Stomach smooth muscle (tissue), 2 donors: ENCODE results near the gene MAGI1.

Experiments used
- H3K27ac ChIP-seq: one replicate; pipeline ENCODE4 v1.7.0; 2013; ENCODE audit warnings: mild to moderate bottlenecking, low read length, inconsistent platforms
- H3K27me3 ChIP-seq, 2 donors: one replicate each; pipeline ENCODE4 v1.7.0; 2013; ENCODE audit warnings: low read length in 2 of 2; ENCODE audit not compliant: insufficient read depth in 2 of 2, control insufficient read depth in 1 of 2
- H3K36me3 ChIP-seq, 2 donors: one replicate each; pipeline ENCODE4 v1.7.0; 2013; ENCODE audit warnings: low read length in 2 of 2; ENCODE audit not compliant: control insufficient read depth in 2 of 2, insufficient read depth in 2 of 2
- H3K4me1 ChIP-seq: one replicate; pipeline ENCODE4 v1.7.0; 2013; ENCODE audit warnings: low read length; ENCODE audit not compliant: control insufficient read depth, insufficient read depth
- H3K4me3 ChIP-seq, 2 donors: one replicate each; pipeline ENCODE4 v1.7.0; 2013; ENCODE audit warnings: low read length in 2 of 2
- H3K9ac ChIP-seq, 2 donors: one replicate each; pipeline ENCODE4 v1.7.0; 2013; ENCODE audit warnings: low read length in 2 of 2, mild to moderate bottlenecking in 1 of 2
- H3K9me3 ChIP-seq, 2 donors: one replicate each; pipeline ENCODE4 v1.7.0; 2013; ENCODE audit warnings: low read length in 2 of 2; ENCODE audit not compliant: control insufficient read depth in 2 of 2
- donor health status: healthy.
- donor health status: Pancreatic carcinoma.

The MAGI1 gene

GRCh38 chr3:65752636-65753035 lies 286.1 kb downstream of the MAGI1 start:
- no peaks in the 10 kb centered on the region for H3K9me3 ChIP-seq

GRCh38 chr3:65751123-65751700 lies 287.5 kb downstream of the MAGI1 start:
- H3K9me3 ChIP-seq: no peaks in the 10 kb centered on the region
- H3K27ac ChIP-seq: no peak overlapping the region
- no peaks in the 10 kb centered on the region for H3K36me3 ChIP-seq
- H3K9ac ChIP-seq: no peak overlapping the region
- H3K4me3 ChIP-seq: no peak overlapping the region
- H3K4me1 ChIP-seq: no peaks in the 10 kb centered on the region
- no peaks in the 10 kb centered on the region for H3K27me3 ChIP-seq

More at GRCh38 chr3:65752636-65753035, 286.1 kb downstream of the MAGI1 start:
- no peak overlapping the region for H3K9ac ChIP-seq
- no peaks in the 10 kb centered on the region for H3K36me3 ChIP-seq
- H3K4me1 ChIP-seq: no peaks in the 10 kb centered on the region
- H3K4me3 ChIP-seq: no peak overlapping the region
- no peak overlapping the region for H3K27ac ChIP-seq
- no peaks in the 10 kb centered on the region for H3K27me3 ChIP-seq

GRCh38 chr3:65749066-65749465 lies 289.7 kb downstream of the MAGI1 start:
- H3K9ac ChIP-seq: no peak overlapping the region
- H3K27me3 ChIP-seq: no peaks in the 10 kb centered on the region
- no peak overlapping the region for H3K4me3 ChIP-seq
- H3K36me3 ChIP-seq: no peaks in the 10 kb centered on the region
- no peaks in the 10 kb centered on the region for H3K4me1 ChIP-seq
- H3K27ac ChIP-seq: no peak overlapping the region
- no peaks in the 10 kb centered on the region for H3K9me3 ChIP-seq

- H3K4me3 ChIP-seq: no peak overlapping the region
- H3K9ac ChIP-seq: no peak overlapping the region
- no peaks in the 10 kb centered on the region for H3K4me1 ChIP-seq
- no peaks in the 10 kb centered on the region for H3K36me3 ChIP-seq
- H3K9me3 ChIP-seq: no peaks in the 10 kb centered on the region
- H3K27ac ChIP-seq: no peak overlapping the region
- H3K27me3 ChIP-seq: no peaks in the 10 kb centered on the region
Observed at GRCh38 chr3:65748326-65748725, 290.4 kb downstream of the MAGI1 start.

- Histone ChIP-seq H3K27me3 (no peaks in the 10 kb centered on the region), H3K36me3 (no peaks in the 10 kb centered on the region), H3K4me3 (no peak overlapping the region), H3K4me1 (no peaks in the 10 kb centered on the region), H3K9ac (no peak overlapping the region), H3K27ac (no peak overlapping the region), H3K9me3 (no peaks in the 10 kb centered on the region)
Observed at GRCh38 chr3:65746848-65747247, 291.9 kb downstream of the MAGI1 start.

GRCh38 chr3:65745306-65745705 lies 293.4 kb downstream of the MAGI1 start:
- no peak overlapping the region for H3K9ac ChIP-seq
- no peak overlapping the region for H3K4me3 ChIP-seq
- no peaks in the 10 kb centered on the region for H3K9me3 ChIP-seq
- no peak overlapping the region for H3K27ac ChIP-seq
- no peaks in the 10 kb centered on the region for H3K4me1 ChIP-seq
- no peaks in the 10 kb centered on the region for H3K36me3 ChIP-seq
- H3K27me3 ChIP-seq: no peaks in the 10 kb centered on the region

- H3K4me1 ChIP-seq: no peaks in the 10 kb centered on the region
- no peaks in the 10 kb centered on the region for H3K9me3 ChIP-seq
- H3K9ac ChIP-seq: no peak overlapping the region
- H3K4me3 ChIP-seq: no peak overlapping the region
- no peaks in the 10 kb centered on the region for H3K27me3 ChIP-seq
- H3K36me3 ChIP-seq: no peaks in the 10 kb centered on the region
- no peak overlapping the region for H3K27ac ChIP-seq
Observed at GRCh38 chr3:65742914-65743313, 295.8 kb downstream of the MAGI1 start.

- Histone ChIP-seq H3K9ac (no peak overlapping the region), H3K27ac (no peak overlapping the region)
Observed at GRCh38 chr3:65741540-65741939, 297.2 kb downstream of the MAGI1 start.

GRCh38 chr3:65739901-65740541 lies 298.7 kb downstream of the MAGI1 start:
- H3K9me3 ChIP-seq: no peaks in the 10 kb centered on the region
- H3K27ac ChIP-seq: no peak overlapping the region
- no peak overlapping the region for H3K4me3 ChIP-seq
- no peaks in the 10 kb centered on the region for H3K4me1 ChIP-seq
- H3K27me3 ChIP-seq: no peaks in the 10 kb centered on the region
- no peak overlapping the region for H3K9ac ChIP-seq
- H3K36me3 ChIP-seq: no peaks in the 10 kb centered on the region

More at GRCh38 chr3:65741540-65741939, 297.2 kb downstream of the MAGI1 start:
- H3K4me1 ChIP-seq: no peaks in the 10 kb centered on the region
- no peaks in the 10 kb centered on the region for H3K9me3 ChIP-seq
- no peaks in the 10 kb centered on the region for H3K27me3 ChIP-seq
- H3K36me3 ChIP-seq: no peaks in the 10 kb centered on the region
- H3K4me3 ChIP-seq: no peak overlapping the region

- Histone ChIP-seq H3K4me3 (no peak overlapping the region), H3K27ac (no peak overlapping the region), H3K4me1 (peaks cover 6% of the 10 kb centered on the region), H3K9me3 (no peaks in the 10 kb centered on the region), H3K36me3 (no peaks in the 10 kb centered on the region), H3K27me3 (no peaks in the 10 kb centered on the region), H3K9ac (no peak overlapping the region)
Observed at GRCh38 chr3:65734792-65735191, 303.9 kb downstream of the MAGI1 start.

- Histone ChIP-seq H3K9me3 (no peaks in the 10 kb centered on the region), H3K4me1 (peaks cover 9% of the 10 kb centered on the region), H3K4me3 (no peak overlapping the region), H3K27ac (no peak overlapping the region), H3K27me3 (no peaks in the 10 kb centered on the region), H3K36me3 (no peaks in the 10 kb centered on the region), H3K9ac (no peak overlapping the region)
Observed at GRCh38 chr3:65734382-65734781, 304.3 kb downstream of the MAGI1 start.
